MM.1S (cell line): Measurements from ENCODE around the gene SURF2.

ENCODE experiments used
- CTCF ChIP-seq: fragments of 300-600 bp; sonication (generic); IDR thresholded peaks from 2 replicates; pipeline ENCODE4 v1.5.1; 2016; ENCODE audit warnings: antibody characterized with exemption, low read length, mixed read lengths
- EZH2 ChIP-seq: fragments of 300-600 bp; sonication (generic); optimal IDR thresholded peaks from 2 replicates; pipeline ENCODE3; 2017; ENCODE audit warnings: low read depth, mild to moderate bottlenecking, antibody characterized with exemption, low read length, mixed read lengths
- EZH2phosphoT487 ChIP-seq: fragments of 300-600 bp; sonication (generic); IDR thresholded peaks from 2 replicates; pipeline ENCODE4 v1.6.1; 2018; ENCODE audit warnings: antibody characterized with exemption, low read length

GRCh38 chr9:133331641-133332380 is 24.5 kb upstream of the SURF2 start:
- TF ChIP-seq CTCF: no peak
- TF ChIP-seq EZH2: no peak
- TF ChIP-seq EZH2phosphoT487: no peak
